HG02970 (cell line): ENCODE results near the gene IPO4.

Experiments used
- ATAC-seq: cut with Tn5 transposase; IDR thresholded peaks from one replicate; pipeline ENCODE4 v1.9.1; 2021; ENCODE audit warnings: mild to moderate bottlenecking, moderate library complexity, moderate number of reproducible peaks; ENCODE audit not compliant: unreplicated experiment, low FRiP score

Gene IPO4

DNA sequence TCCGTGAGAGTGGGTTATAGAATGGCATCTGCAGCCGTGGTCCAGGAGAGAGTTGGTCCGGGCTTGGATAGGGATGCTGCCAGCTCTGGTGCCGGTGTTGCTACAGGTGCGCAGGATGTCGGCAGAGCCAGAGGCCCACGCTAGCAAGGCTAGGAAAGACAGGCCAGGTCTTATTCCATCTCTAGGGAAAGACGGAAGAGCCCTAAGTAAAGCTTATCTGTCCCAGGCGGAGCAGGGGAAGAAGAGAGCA lies 53.1 kb downstream of the IPO4 start:
- ATAC-seq = no peak

DNA sequence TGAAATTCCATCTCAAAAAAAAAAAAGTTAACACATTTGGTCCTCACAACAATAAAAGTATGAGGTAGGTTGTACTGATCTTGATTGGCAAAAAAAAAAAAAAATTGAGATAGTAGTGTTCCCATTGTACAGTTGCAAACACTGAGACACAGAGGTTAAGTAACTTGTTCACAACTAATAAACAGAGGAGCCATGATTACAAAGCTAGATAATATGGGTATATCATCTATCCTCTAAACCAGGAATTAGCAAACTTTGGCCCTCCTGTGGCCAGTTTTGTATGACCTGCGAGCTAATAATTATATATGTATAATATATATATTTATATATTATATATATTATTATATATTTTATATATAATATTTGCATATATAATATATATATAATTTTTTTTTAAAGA lies 54.9 kb downstream of the IPO4 start:
- ATAC-seq = no peak

DNA sequence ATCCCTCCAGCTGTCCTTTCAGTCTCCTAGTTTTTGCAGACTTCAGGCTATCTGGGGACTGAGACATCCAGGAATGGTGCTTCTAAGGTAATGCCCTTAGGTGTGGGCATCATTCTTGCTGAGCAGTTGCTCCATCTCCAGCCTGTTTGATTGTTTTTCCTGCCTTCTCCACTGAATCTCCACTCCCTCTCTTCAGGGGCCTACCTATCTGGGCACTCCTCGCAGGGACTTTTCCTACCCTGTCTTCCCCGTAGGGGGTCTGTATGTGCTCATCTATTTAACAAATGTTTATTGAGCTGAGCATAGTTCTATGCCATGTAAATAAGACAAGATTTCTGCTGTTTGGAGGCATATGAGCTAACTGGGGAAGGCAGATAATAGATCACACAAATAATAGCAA lies 55.6 kb downstream of the IPO4 start:
- no peak for ATAC-seq

DNA sequence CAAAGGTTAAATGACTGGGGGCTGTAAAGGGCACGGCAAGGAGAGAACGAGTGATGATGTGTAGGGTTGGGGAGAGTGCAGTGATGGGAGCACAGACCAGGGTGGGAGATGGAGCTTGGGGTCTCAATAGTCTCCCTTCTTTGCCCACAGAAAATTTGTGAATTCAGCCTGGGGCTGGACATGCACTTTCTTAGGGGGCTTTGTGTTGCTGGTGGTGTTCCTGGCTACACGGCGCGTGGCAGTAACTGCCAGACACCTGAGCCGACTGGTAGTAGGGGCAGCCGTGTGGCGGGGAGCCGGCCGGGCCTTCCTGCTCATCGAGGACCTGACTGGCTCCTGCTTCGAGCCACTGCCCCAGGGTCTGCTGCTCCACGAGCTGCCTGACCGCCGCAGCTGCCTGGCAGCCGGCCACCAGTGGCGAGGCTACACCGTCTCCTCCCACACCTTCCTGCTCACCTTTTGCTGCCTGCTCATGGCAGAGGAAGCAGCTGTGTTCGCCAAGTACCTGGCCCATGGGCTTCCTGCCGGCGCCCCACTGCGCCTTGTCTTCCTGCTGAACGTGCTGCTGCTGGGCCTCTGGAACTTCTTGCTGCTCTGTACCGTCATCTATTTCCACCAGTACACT lies 56.4 kb downstream of the IPO4 start:
- ATAC-seq = no peak

DNA sequence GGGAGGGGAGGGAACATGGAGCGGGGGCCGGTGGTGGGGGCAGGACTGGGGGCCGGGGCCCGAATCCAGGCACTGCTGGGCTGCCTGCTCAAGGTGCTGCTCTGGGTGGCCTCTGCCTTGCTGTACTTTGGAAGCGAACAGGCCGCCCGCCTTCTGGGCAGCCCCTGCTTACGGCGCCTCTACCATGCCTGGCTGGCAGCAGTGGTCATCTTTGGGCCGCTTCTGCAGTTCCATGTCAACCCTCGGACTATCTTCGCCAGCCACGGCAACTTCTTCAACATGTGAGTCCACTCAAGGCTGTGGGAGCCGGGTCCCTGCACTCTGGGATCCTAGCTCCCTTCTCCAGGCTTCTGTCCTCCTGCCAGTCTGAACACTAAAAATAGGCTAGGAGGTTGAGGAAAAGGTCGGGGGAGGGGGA lies 57.1 kb downstream of the IPO4 start:
- no peak for ATAC-seq

DNA sequence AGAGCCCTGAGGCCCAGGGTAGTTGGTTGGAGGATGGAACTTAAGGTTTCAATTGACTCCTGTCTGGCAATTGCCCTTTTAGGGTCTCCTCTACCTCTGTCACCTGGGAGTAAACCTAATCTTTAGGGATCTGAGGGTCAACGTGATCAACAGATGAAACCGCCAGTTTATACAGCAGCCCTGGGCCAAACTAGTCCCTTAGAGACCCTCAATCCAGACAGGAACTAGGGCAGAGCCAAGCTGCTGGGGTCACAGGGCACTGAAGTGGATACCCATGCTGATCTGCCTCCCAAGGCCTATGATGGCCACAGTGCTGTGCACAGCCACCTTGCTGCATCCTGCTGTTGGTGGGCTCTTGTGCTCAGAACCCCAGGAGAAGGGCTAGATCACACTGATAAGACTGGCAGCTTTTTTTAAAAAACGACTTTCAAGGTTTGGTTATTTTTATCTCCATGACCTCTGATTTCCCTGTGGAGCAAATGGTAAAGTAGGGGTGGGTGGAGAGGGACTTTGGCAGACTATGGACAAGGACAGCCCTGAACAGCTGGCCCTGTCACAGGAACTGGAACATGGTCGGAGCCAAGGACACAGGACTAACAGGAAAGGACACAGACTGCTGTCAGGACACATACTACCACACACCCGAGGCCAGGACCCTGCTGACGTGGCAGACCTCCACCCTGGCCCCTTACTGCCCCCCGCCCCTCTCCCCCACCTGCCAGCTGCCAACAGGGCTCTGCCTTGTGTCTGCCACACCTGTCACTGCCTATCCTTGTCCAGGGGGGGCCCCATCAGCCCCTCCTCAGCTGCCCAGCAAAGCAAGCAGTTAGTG lies 57.7 kb downstream of the IPO4 start:
- no peak for ATAC-seq

DNA sequence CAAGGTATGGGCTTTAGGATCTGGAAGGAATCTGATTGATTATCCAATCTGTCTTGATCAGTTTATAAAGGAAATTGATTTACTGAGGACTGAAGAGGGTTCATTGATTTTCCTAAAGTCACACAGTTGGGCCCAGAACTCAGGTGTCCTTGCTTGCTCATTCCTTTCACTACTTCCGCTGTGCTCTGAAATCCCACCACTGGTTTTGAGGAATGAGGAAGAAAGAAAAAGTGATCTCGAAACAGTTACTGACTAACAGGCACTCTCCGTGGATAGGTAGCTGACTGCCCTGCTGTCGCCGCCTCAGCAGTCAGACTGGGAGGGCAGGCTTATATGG lies 58.3 kb downstream of the IPO4 start, which contains the start of gene FITM1:
Gene FITM1, plus strand, starts transcription at position 280 of the 337 bp plus-strand sequence. CDS start 905 bp downstream, outside the sequence.
- ATAC-seq = no peak
